Measurements from ENCODE around the gene ITGB8.
"Not testable (repeated sequence)": the region's sequence is repeated elsewhere in the genome, so short reads cannot be mapped to it uniquely, and the experiment has no call there.

Gene ITGB8

DNA sequence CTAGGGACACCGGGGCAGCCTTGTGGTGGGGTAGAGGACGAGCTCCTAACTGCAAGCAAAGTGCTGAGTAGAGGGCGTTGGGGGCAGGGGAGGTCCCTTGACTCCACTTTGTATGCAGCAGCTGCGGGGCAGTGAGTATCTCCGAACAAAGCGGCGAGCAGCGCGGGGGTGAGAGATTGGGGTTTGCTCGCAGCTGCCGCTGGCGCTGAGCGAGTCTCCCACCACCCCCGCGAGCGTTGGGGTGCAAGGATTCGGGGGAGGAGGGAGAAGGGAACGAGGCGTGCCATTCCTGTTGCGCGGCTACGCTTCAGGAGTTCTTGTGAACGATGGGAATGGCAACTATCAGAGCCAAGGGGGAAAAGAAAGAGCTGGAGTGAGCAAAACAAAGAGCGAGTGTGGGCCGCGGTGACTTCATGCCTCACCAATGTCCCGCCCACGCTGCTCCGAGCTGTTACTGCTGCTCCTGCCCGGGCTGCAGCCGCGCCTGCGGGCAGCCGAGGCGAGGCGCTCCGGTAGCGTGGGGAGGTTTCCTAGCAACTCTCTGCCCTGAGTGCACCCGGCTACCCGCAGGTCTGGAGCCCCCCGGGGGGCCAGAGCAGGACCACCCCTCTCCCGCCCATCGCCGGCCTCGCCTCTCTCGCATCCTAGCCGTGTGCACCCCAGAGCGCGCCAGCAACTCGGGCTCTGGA, at the start of gene ITGB8:
ITGB8 (plus strand) TSS at position 662 of the 689 bp plus-strand sequence. CDS start 907 bp downstream, outside the sequence.
- no peak for DNase-seq

DNA sequence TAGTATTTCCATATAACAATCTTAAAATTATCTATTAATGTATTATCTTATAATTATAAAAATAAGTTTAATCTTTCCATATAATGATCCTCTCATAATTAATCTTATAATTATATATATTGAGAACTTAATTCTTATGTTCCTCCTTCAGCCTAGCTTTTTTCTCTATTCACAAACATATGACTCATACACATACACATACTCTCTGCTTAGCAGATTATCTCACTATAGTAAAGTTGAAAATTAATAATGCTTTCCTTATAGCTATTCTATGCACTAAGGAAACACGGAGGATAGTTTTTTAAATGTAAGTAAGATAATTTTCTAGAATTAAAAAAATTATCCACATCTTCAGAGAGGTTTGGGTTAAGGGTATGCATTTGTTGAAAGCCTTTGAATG, 47.7 kb upstream of the ITGB8 start:
- no peak for DNase-seq

GRCh38 chr7:20283385-20283784, 47.3 kb upstream of the ITGB8 start:
- no peak for DNase-seq

- no peak for DNase-seq
Observed at GRCh38 chr7:20284003-20284770, 46.5 kb upstream of the ITGB8 start.

DNA sequence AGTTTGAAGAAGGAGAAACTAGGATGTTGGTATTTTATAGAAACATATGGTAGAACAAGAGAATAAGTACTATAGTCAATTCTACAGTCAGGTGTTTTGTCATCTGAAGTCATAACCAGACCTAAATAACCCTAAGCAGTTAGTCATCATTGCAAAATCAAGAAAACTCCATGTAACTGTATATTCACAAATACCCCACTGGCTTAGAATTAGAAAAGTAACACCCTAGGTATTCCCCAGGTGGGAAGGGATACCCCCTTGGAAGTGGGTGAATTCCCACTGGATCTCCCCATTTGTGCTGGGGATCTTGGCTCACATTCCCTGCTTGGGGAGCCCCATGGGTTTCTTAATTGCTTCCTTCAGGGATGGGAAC, 45.9 kb upstream of the ITGB8 start:
- DNase-seq: no peak

GRCh38 chr7:20287317-20287716, 43.4 kb upstream of the ITGB8 start:
- no peak for DNase-seq

- DNase-seq: no peak
Observed at GRCh38 chr7:20288036-20288435, 42.7 kb upstream of the ITGB8 start.

GRCh38 chr7:20290505-20291111, 40.1 kb upstream of the ITGB8 start:
- no peak for DNase-seq

- DNase-seq: no peak
Observed at GRCh38 chr7:20293336-20293735, 37.4 kb upstream of the ITGB8 start.

DNA sequence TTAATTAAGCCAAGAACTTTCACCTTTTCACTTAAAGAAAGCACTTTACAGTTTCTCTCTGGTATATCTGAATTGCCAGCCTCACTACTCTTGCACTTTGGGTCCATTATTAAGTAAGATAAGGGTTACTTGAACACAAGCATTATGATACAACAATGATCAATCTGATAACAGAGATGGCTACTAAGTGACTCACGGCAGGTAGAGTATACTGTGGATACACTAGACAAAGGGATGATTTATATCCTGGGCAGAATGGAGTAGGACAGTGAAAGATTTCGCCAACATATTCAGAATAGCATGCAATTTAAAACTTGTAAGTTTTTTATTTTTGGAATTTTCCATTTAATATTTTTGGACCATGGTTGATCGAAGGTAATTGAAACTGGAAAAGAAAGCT, 34.3 kb upstream of the ITGB8 start:
- DNase-seq: no peak

- DNase-seq: no peak
Observed at GRCh38 chr7:20296901-20297300, 33.8 kb upstream of the ITGB8 start.

DNA sequence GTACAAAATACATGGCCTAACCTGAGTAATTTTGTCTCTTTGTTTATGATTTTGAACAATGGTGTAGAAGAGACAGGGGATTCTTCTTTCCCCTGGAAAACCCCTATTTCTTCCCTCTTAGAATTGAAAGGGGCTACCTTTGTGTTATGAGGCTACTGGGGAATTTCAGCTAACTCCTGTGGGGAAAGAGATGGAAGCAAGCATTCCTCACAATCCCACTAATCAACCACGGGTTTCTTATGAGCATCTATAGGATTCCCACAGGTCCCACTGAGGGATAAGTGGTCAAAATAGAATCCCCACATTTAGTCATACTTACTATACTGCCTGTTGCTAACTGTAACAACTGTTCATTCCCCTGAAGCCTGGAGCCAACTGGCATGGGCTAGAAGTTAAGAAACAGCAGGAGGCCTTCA, 32.2 kb upstream of the ITGB8 start:
- no peak for DNase-seq

- no peak for DNase-seq
Observed at GRCh38 chr7:20299145-20299544, 31.6 kb upstream of the ITGB8 start.

DNA sequence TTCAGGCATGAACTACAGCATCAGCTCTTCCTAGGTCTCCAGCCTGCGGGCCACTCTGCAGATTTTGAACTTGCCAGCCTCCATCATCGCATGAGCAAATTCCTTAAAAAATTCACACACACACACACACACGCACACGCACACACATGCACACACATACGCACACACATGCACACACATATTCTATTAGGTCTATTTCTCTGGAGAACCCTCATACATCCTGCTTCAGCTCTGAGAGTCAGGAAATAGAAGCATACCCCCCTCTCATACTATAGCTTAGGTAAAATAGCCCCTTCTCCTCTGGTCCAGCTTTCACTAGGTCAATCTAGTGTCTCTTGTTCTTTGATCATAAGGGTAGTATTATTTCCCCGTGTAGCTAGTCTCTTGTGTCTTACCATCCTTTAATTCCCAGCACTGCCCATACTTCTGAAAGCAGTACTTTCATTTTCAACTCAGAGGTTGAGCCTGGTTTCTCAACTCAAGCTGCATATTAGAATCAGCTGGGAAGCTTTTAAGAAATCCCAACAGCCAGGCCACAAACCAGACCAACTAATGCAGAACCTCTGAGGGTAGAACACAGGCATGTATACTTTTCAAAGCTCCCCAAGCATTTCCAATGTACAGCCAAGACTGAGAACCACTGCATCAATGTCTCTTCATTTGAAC, 30.9 kb upstream of the ITGB8 start:
- DNase-seq: no peak

DNA sequence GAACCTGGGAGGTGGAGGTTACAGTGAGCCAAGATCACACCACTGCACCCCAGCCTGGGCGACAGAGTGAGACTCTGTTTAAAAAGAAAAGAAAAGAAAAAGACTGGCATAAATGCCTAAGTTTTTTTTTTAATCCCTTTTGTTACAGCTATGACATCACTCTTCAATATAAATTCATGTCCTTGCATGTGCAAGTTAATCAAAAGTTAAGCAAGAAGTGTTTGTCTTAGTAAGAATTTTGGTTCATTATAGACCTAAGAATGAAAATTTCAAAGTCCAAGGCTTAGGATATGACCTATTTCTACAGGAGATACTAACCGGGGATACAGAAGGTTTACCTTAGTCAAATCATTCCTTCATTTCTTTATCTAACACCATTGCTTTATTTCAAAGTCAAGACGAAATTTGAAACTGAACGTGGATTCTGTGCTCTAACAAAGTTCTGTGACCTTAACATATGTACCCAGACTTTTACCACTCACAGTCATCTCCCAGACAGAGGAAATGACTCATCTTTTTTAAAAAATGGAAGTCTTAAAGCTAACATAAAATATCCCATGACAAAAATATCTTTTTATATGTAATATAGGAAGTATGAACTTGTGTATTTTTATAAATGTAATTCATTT, 29.3 kb upstream of the ITGB8 start:
- no peak for DNase-seq

GRCh38 chr7:20302300-20302699, 28.4 kb upstream of the ITGB8 start:
- DNase-seq: not testable (repeated sequence)

DNA sequence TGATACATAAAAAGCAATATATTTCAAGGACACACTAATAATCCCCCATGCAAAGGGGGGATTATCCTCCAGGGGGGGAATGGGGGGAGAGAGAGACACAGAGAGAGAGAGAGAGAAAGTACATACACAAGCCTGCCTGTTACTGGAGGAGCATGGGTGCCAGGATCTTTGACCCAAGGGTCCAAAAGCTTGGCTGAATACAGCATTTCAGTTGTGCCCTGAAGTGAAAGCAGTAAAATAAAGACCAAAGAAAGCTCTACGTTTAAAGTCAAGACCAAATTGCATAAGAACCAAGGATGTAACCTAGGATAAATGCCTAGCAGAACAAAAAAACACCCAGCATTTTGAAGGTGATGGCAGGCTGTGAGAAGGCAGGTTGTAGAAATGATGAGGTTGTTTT, 27.8 kb upstream of the ITGB8 start:
- DNase-seq: no peak

DNA sequence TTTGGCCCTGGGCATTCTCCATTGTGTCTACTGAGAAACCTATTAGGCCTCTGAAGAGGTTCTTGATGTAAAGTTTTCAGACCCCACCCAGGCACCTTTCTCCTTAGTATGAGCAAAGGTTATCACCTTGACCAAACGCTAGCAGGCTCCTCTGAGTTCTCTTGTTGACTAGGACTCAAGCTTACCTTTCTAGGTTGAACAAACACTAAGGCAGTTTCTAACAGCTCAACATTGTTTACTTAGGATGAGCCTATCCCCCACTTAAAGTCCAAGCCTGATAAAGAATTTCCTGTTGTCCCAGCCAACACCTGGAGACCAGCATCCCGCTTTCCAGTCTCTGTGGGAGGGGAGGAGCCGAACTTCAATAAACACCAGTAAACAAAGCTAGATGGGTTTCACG, 26.3 kb upstream of the ITGB8 start:
- no peak for DNase-seq

GRCh38 chr7:20305726-20306125, 25.0 kb upstream of the ITGB8 start:
- no peak for DNase-seq

DNA sequence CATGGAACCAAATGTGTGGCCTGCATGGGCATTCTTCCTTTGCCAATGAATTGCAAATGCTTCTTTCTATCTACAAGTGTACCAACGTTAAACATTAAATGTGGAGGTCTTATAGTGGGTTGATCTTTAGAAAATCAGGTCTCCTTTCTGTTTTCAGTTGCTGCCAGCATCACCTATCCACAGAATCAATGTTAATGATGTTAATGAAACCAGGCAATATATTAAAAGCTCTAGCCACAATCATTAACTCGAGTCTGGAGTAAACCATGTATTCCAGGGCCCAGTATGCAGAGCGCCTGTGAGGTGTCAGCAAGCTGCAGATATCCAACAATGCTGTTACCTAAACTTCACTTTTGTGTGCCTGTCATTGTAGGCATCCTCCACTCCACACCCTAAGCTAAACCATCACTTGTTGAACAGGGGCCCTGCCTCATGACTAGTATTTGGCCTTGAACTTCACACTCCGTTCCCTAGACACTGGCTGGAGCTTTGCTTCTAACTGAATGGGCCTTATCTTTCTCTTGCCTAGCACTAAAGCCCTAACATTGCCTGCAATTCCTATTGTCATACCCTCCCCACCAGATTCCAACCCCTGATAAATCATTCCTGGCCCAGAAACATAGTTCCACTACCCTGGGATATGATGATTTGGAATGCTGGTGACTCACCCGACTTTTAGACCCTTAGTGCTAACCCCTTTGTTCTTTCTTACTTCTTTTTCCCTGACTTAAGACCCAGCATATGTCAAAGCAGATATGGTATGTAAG, 24.3 kb upstream of the ITGB8 start:
- no peak for DNase-seq

DNA sequence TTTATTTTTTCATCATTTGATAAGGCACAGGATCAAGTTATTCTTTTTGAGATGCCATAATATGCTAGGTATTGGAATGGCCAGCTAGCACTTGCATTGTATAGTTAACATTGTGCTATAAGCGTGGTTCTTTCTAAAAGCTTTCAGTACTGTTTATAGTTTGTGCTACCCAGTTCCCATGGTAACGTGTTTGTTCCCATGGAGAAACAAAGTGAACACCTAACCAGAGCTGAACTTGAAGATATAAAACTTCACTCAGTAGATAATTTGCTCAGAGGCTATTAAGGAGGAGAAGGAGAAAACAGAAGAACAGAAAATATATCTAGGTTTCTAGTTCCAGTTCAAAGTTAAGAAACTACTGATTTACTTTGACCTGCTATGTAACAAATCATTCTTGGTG, 23.6 kb upstream of the ITGB8 start:
- DNase-seq: no peak

GRCh38 chr7:20307901-20308300, 22.8 kb upstream of the ITGB8 start:
- no peak for DNase-seq

Data from NCI-H2081 treated with DMSO at 0.1 percent for 48 hours (cell line).